GM23338 (cell line): Measurements from ENCODE around the gene CYP2W1.

ENCODE experiments used
- CTCF ChIP-seq, 2 experiments: fragments of 200-600 bp in 1 of 2; sonication (generic) in 1 of 2; conservative IDR thresholded peaks; 2 replicates each; pipeline versions ENCODE4 v1.5.1 to v1.6.1; 2016 to 2017; ENCODE audit warnings: antibody characterized with exemption in 2 of 2, low read depth in 2 of 2, mild to moderate bottlenecking in 2 of 2, moderate library complexity in 1 of 2
- EZH2 ChIP-seq: fragments of 200-600 bp; sonication (generic); IDR thresholded peaks from one replicate; pipeline ENCODE4 v1.8.0; 2017; ENCODE audit warnings: antibody characterized with exemption, mild to moderate bottlenecking, low read depth; ENCODE audit not compliant: unreplicated experiment
- POLR2AphosphoS5 ChIP-seq: IDR thresholded peaks from 2 replicates; pipeline ENCODE4 v1.6.1; 2016; ENCODE audit warnings: antibody characterized with exemption, low read depth
- REST ChIP-seq: IDR thresholded peaks from one replicate; pipeline ENCODE4 v1.6.1; 2018; ENCODE audit warnings: antibody characterized with exemption; ENCODE audit not compliant: unreplicated experiment
- ZNF114 ChIP-seq: fragments of 250-450 bp; sonication (Bioruptor Pico); IDR thresholded peaks from 2 replicates; pipeline ENCODE4 v1.5.0; 2020; ENCODE audit warnings: mild to moderate bottlenecking, moderate library complexity
- ZNF331 ChIP-seq: fragments of 250-450 bp; sonication (Bioruptor Pico); IDR thresholded peaks from 2 replicates; pipeline ENCODE4 v1.5.0; 2020; ENCODE audit warnings: low read depth, mild to moderate bottlenecking, moderate library complexity

- TF ChIP-seq CTCF (conservative IDR thresholded peaks at IDR 0.05; ENCODE audit: low read depth in 2 of 2): no peak
- no peak for TF ChIP-seq POLR2AphosphoS5
- TF ChIP-seq ZNF331: no peak
- no peak for TF ChIP-seq EZH2
- TF ChIP-seq ZNF114 (CRISPR knock-in tag): no peak
- TF ChIP-seq REST: no peak
These were observed 8.2 kb downstream of the CYP2W1 start for GRCh38 chr7:990933-991728.
